NK-92 (cell line): ENCODE data around the gene FREM3.

Source experiments
- DNase-seq: peaks from one replicate; lab custom pipeline; 2025; ENCODE audit not compliant: unreplicated experiment; lab: John Stamatoyannopoulos, UW

Gene FREM3

GRCh38 chr4:143668930-143669552 lies 31.4 kb downstream of the FREM3 start:
- no peak for DNase-seq

GRCh38 chr4:143667461-143667860 lies 33.0 kb downstream of the FREM3 start:
- no peak for DNase-seq

- DNase-seq: no peak
Measured at GRCh38 chr4:143658336-143658735, 42.1 kb downstream of the FREM3 start.

- DNase-seq: no peak
Measured at GRCh38 chr4:143654571-143654970, 45.9 kb downstream of the FREM3 start.

GRCh38 chr4:143653031-143653430 lies 47.4 kb downstream of the FREM3 start:
- DNase-seq: no peak

- DNase-seq: no peak
Measured at GRCh38 chr4:143643399-143643798, 57.1 kb downstream of the FREM3 start.

GRCh38 chr4:143642611-143643010 lies 57.9 kb downstream of the FREM3 start:
- no peak for DNase-seq

GRCh38 chr4:143641361-143641760 lies 59.1 kb downstream of the FREM3 start:
- no peak for DNase-seq

- DNase-seq: no peak
Measured at GRCh38 chr4:143634763-143635162, 65.7 kb downstream of the FREM3 start.

GRCh38 chr4:143633833-143634232 lies 66.6 kb downstream of the FREM3 start:
- no peak for DNase-seq

- no peak for DNase-seq
Measured at GRCh38 chr4:143626134-143626911, 74.2 kb downstream of the FREM3 start.

- no peak for DNase-seq
Measured at GRCh38 chr4:143625632-143626031, 74.8 kb downstream of the FREM3 start.

- no peak for DNase-seq
Measured at GRCh38 chr4:143623896-143624295, 76.6 kb downstream of the FREM3 start.

- no peak for DNase-seq
Measured at GRCh38 chr4:143618811-143619210, 81.7 kb downstream of the FREM3 start.

- no peak for DNase-seq
Measured at GRCh38 chr4:143617994-143618679, 82.3 kb downstream of the FREM3 start.

- DNase-seq: no peak
Measured at GRCh38 chr4:143616771-143617170, 83.7 kb downstream of the FREM3 start.

- no peak for DNase-seq
Measured at GRCh38 chr4:143609492-143609891, 91.0 kb downstream of the FREM3 start.

GRCh38 chr4:143606480-143606879 lies 94.0 kb downstream of the FREM3 start:
- no peak for DNase-seq

GRCh38 chr4:143599827-143600226 lies 100.6 kb downstream of the FREM3 start:
- DNase-seq: no peak

- DNase-seq: no peak
Measured at GRCh38 chr4:143598816-143599215, 101.7 kb downstream of the FREM3 start.

- no peak for DNase-seq
Measured at GRCh38 chr4:143597276-143597675, 103.2 kb downstream of the FREM3 start.

GRCh38 chr4:143587703-143588102 lies 112.8 kb downstream of the FREM3 start:
- no peak for DNase-seq
